GM18858 (cell line): ENCODE results near the gene SH2D2A.

Source experiments
- ATAC-seq: cut with Tn5 transposase; IDR thresholded peaks from one replicate; pipeline ENCODE4 v1.9.1; 2021; ENCODE audit not compliant: unreplicated experiment

SH2D2A gene

GRCh38 chr1:156816561-156817328 lies at the start of gene SH2D2A:
SH2D2A (minus strand) TSS chr1:156816848; CDS start chr1:156816708, 140 bp downstream.
- peak; percentile 63 for ATAC-seq

GRCh38 chr1:156865865-156866248 lies 49.2 kb upstream of the SH2D2A start:
- no peak for ATAC-seq

- no peak for ATAC-seq
Observed at GRCh38 chr1:156865258-156865657, 48.6 kb upstream of the SH2D2A start.

- no peak for ATAC-seq
Observed at GRCh38 chr1:156864796-156865195, 48.1 kb upstream of the SH2D2A start.

GRCh38 chr1:156863631-156864030 lies 47.0 kb upstream of the SH2D2A start:
- ATAC-seq, result no peak

- ATAC-seq, result no peak
Observed at GRCh38 chr1:156862997-156863599, 46.5 kb upstream of the SH2D2A start.

GRCh38 chr1:156862584-156862983 lies 45.9 kb upstream of the SH2D2A start:
- ATAC-seq, result no peak

- no peak for ATAC-seq
Observed at GRCh38 chr1:156860628-156861423, 44.2 kb upstream of the SH2D2A start, which contains the start of gene NTRK1. NTRK1 (plus strand) TSS chr1:156860865; CDS start chr1:156860935, 70 bp downstream.

GRCh38 chr1:156860113-156860627 lies 43.5 kb upstream of the SH2D2A start:
- ATAC-seq, result no peak

GRCh38 chr1:156859523-156860112 lies 43.0 kb upstream of the SH2D2A start:
- ATAC-seq, result no peak

GRCh38 chr1:156858959-156859522 lies 42.4 kb upstream of the SH2D2A start, which contains the start of gene INSRR:
INSRR (minus strand) TSS chr1:156859117; CDS start chr1:156858621, 496 bp downstream.
- ATAC-seq, result no peak

- ATAC-seq, result no peak
Observed at GRCh38 chr1:156858555-156858956, 41.9 kb upstream of the SH2D2A start.

- ATAC-seq, result no peak
Observed at GRCh38 chr1:156857532-156857931, 40.9 kb upstream of the SH2D2A start.

GRCh38 chr1:156856282-156856785 lies 39.7 kb upstream of the SH2D2A start:
- ATAC-seq, result no peak

GRCh38 chr1:156854634-156855033 lies 38.0 kb upstream of the SH2D2A start:
- ATAC-seq, result no peak

GRCh38 chr1:156853761-156854160 lies 37.1 kb upstream of the SH2D2A start:
- no peak for ATAC-seq

GRCh38 chr1:156852418-156852874 lies 35.8 kb upstream of the SH2D2A start:
- no peak for ATAC-seq

GRCh38 chr1:156851779-156852417 lies 35.2 kb upstream of the SH2D2A start:
- no peak for ATAC-seq

GRCh38 chr1:156849151-156849496 lies 32.5 kb upstream of the SH2D2A start:
- ATAC-seq, result no peak
